Measurements from ENCODE around the gene TNFRSF14. TPM values are rescaled to one million over a fixed set of nuclear protein-coding genes. Genes with fewer than 3 reads are reported as not detected.

The TNFRSF14 gene
- total and polyA plus RNA-seq, 2 of the 13 experiments (the other 11 are each of a cell fraction or from before 2014, with no cell fraction given): 11.9 to 49.9 TPM

DNA sequence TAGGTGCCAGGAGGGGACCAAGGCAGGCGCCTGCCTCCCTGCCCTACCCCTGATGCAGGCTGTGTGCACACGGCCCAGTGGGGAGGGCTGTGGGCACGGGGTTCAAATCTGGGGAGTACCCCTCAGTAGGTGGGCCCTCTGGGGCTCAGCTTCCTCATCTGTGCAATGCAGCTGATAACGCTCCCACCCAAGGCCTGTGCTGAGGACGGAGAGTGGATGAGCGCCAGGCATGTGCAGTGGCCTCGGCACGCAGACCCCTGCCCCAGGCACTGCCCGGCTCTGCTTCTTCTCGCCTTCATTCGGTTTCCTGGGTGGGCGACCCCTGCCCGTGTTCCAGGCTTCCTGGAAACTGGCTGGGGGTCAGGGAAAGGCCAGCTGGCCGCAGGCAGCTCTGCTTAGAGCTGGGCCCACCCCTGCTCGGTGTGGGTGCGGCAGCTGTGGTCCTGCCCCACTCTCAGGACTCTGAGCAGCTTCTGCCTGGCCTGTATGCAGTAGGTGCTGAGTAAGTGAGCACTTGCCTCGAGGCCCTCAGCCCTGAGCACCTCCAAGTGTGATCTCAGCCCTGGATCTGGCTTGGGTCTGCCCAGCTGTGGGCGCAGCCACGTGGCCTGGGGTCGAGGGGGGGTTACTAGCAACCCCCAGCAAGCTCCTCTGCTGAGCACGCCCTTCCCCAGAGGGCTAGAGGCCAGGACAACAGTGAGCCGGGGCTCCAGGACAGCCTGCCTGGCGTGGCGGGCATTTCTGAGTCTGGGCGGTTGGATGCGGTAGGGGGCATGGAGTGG is 11.9 kb upstream of the TNFRSF14 start (continued):
- TF ChIP-seq, protein P1, sequence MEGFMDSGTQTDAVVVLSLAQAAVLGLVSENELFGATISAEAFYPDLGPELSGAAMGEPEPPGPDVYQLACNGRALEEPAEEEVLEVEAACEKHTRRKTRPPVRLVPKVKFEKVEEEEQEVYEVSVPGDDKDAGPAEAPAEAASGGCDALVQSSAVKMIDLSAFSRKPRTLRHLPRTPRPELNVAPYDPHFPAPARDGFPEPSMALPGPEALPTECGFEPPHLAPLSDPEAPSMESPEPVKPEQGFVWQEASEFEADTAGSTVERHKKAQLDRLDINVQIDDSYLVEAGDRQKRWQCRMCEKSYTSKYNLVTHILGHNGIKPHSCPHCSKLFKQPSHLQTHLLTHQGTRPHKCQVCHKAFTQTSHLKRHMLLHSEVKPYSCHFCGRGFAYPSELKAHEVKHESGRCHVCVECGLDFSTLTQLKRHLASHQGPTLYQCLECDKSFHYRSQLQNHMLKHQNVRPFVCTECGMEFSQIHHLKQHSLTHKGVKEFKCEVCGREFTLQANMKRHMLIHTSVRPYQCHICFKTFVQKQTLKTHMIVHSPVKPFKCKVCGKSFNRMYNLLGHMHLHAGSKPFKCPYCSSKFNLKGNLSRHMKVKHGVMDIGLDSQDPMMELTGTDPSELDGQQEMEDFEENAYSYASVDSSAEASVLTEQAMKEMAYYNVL (CRISPR knock-in tag; IDR thresholded peaks at IDR 0.05; ENCODE audit: borderline replicate concordance): no peak
- no peak for TF ChIP-seq ZNF274 (CRISPR knock-in tag; IDR thresholded peaks at IDR 0.05)
- TF ChIP-seq, protein P2, sequence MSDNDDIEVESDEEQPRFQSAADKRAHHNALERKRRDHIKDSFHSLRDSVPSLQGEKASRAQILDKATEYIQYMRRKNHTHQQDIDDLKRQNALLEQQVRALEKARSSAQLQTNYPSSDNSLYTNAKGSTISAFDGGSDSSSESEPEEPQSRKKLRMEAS (IDR thresholded peaks at IDR 0.05): peak; percentile 54
- no peak for TF ChIP-seq ZNF10 (CRISPR knock-in tag; IDR thresholded peaks at IDR 0.05; ENCODE audit: borderline replicate concordance, low read depth)
- no peak for TF ChIP-seq EEA1 (CRISPR knock-in tag; IDR thresholded peaks at IDR 0.05; ENCODE audit: borderline replicate concordance)
- no peak for TF ChIP-seq HOXA7 (CRISPR knock-in tag; IDR thresholded peaks at IDR 0.05)
- TF ChIP-seq, protein P3, sequence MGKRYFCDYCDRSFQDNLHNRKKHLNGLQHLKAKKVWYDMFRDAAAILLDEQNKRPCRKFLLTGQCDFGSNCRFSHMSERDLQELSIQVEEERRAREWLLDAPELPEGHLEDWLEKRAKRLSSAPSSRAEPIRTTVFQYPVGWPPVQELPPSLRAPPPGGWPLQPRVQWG (CRISPR knock-in tag; IDR thresholded peaks at IDR 0.05; ENCODE audit: borderline replicate concordance, low read depth): no peak
- no peak for TF ChIP-seq ZNF24 (IDR thresholded peaks at IDR 0.05)
- TF ChIP-seq, protein P4, sequence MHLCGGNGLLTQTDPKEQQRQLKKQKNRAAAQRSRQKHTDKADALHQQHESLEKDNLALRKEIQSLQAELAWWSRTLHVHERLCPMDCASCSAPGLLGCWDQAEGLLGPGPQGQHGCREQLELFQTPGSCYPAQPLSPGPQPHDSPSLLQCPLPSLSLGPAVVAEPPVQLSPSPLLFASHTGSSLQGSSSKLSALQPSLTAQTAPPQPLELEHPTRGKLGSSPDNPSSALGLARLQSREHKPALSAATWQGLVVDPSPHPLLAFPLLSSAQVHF (CRISPR knock-in tag; IDR thresholded peaks at IDR 0.05): no peak
- no peak for TF ChIP-seq MYNN (CRISPR knock-in tag; IDR thresholded peaks at IDR 0.05; ENCODE audit: low read depth)
- TF ChIP-seq, protein P5, sequence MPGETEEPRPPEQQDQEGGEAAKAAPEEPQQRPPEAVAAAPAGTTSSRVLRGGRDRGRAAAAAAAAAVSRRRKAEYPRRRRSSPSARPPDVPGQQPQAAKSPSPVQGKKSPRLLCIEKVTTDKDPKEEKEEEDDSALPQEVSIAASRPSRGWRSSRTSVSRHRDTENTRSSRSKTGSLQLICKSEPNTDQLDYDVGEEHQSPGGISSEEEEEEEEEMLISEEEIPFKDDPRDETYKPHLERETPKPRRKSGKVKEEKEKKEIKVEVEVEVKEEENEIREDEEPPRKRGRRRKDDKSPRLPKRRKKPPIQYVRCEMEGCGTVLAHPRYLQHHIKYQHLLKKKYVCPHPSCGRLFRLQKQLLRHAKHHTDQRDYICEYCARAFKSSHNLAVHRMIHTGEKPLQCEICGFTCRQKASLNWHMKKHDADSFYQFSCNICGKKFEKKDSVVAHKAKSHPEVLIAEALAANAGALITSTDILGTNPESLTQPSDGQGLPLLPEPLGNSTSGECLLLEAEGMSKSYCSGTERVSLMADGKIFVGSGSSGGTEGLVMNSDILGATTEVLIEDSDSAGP (CRISPR knock-in tag; IDR thresholded peaks at IDR 0.05; ENCODE audit: borderline replicate concordance): 0 out of 2 replicates have a peak, but pooled peaks have one; percentile 53
- TF ChIP-seq SMC3 (IDR thresholded peaks at IDR 0.05; ENCODE audit: low read length): no peak
- TF ChIP-seq ZNF510 (CRISPR knock-in tag; IDR thresholded peaks at IDR 0.05; ENCODE audit: low read depth): no peak
- TF ChIP-seq MTF1 (CRISPR knock-in tag; IDR thresholded peaks at IDR 0.05): no peak
- TF ChIP-seq ZZZ3 (CRISPR knock-in tag; IDR thresholded peaks at IDR 0.05; ENCODE audit: borderline replicate concordance): no peak
- no peak for TF ChIP-seq KLF6 (CRISPR knock-in tag; IDR thresholded peaks at IDR 0.05)
- TF ChIP-seq ZNF775 (CRISPR knock-in tag; IDR thresholded peaks at IDR 0.05; ENCODE audit: borderline replicate concordance): no peak
- no peak for TF ChIP-seq ZNF577 (CRISPR knock-in tag; IDR thresholded peaks at IDR 0.05; ENCODE audit: borderline replicate concordance, low read depth)
- TF ChIP-seq SP140L (CRISPR knock-in tag; IDR thresholded peaks at IDR 0.05; ENCODE audit: borderline replicate concordance): no peak
- TF ChIP-seq, protein P6, sequence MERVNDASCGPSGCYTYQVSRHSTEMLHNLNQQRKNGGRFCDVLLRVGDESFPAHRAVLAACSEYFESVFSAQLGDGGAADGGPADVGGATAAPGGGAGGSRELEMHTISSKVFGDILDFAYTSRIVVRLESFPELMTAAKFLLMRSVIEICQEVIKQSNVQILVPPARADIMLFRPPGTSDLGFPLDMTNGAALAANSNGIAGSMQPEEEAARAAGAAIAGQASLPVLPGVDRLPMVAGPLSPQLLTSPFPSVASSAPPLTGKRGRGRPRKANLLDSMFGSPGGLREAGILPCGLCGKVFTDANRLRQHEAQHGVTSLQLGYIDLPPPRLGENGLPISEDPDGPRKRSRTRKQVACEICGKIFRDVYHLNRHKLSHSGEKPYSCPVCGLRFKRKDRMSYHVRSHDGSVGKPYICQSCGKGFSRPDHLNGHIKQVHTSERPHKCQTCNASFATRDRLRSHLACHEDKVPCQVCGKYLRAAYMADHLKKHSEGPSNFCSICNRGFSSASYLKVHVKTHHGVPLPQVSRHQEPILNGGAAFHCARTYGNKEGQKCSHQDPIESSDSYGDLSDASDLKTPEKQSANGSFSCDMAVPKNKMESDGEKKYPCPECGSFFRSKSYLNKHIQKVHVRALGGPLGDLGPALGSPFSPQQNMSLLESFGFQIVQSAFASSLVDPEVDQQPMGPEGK (CRISPR knock-in tag; IDR thresholded peaks at IDR 0.05): peak; percentile 76
- TF ChIP-seq TARDBP (CRISPR knock-in tag; IDR thresholded peaks at IDR 0.05): no peak
- TF ChIP-seq TAF15 (IDR thresholded peaks at IDR 0.05; ENCODE audit: low read depth, low read length, poor library complexity, severe bottlenecking): no peak

Data from HepG2 (cell line).